Measurements from ENCODE around the gene TOGARAM2.

The TOGARAM2 gene

DNA sequence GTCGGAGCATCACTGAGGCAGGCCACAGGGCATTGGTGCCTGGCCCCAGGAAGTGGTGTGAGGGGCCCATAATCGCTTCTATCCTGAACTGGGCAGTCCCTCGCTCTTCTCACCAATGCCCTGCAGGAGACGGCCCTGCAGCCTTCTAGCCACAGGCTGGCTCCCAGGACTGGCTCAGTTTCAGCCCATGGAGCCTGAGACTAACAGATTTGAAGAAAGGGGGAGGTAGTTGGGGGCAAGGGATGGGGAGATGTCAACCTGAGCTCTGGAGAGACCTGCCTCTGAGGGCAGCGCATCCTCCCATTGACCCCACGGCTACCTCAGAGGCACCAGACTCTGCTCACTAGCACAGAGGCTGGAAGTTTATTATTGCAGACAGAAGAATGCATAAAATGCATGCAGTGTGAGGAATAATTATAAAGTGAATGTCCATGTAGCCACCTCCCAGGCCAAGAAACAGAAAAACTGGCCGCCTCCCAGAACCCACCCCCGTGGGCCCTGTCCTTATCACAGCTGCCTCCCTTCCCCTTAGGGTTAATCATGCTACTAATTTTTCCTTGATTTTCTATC lies 1.4 kb downstream of the TOGARAM2 start:
- ChIA-PET POLR2A (no interaction called here), CTCF (no interaction called here)
- no peak for TF ChIP-seq HDGF (IDR thresholded peaks at IDR 0.05; ENCODE audit: borderline replicate concordance)
- no peak for DNase-seq (ENCODE audit: extremely low spot score)

DNA sequence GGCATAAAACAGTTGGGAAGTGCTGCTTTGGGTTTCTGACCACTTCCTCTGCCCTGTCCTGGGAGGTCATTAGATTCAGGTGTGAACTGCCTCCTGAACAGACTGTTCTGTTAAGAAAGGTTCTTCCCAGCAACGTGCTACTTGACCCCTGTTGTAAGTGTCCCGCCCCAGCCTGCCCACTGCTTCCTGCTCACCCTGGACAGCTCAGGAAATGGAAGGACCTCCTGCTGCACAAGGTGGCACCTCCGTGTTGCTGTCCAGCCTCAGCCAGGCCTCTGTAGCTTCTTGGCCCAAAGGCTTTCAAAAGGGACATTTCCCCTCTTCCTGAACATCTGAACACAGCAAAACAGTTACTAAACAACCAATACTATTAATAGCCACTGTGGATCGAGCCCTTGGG lies 5.3 kb downstream of the TOGARAM2 start:
- ChIA-PET POLR2A (no interaction called here), CTCF (interaction anchor here (0.6 kb wide), 2 partner anchors 21 to 57 kb away, joined by 3 read pairs; no protein-coding TSS in a partner anchor)
- DNase-seq (ENCODE audit: extremely low spot score) = no peak
- no peak for TF ChIP-seq LEF1 (IDR thresholded peaks at IDR 0.05; ENCODE audit: borderline replicate concordance)
- no peak for TF ChIP-seq ELF4 (IDR thresholded peaks at IDR 0.05)
- no peak for TF ChIP-seq FOXA1 (IDR thresholded peaks at IDR 0.05)
- no peak for TF ChIP-seq SUZ12 (IDR thresholded peaks at IDR 0.05)
- no peak for TF ChIP-seq HDGF (IDR thresholded peaks at IDR 0.05; ENCODE audit: borderline replicate concordance)

DNA sequence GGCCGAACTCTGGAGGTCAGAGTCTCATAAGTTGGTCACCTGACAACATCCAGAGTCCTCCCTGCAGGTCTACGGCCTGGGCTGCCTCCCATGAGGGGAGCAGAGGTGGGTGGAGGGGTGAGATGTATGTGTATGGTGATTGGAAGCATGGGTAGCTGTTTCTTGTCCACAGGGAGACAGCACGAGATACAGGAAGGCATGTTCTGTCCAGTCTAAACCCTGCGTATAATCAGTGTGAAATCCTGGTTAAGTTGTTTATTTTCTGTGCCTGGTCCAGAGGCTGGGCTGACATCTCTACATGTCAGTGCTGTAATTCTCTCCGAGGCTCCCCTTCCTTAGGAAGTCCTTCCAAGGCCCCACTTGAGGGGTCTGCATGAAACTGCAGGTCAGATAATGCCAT lies 8.9 kb downstream of the TOGARAM2 start:
- no peak for DNase-seq (ENCODE audit: extremely low spot score)
- TF ChIP-seq ZNF384 (IDR thresholded peaks at IDR 0.05) (no peak), FOXM1 (IDR thresholded peaks at IDR 0.05; ENCODE audit: borderline replicate concordance) (no peak), ELF4 (IDR thresholded peaks at IDR 0.05) (no peak)
- CTCF ChIA-PET = no interaction called here
- POLR2A ChIA-PET = no interaction called here

GRCh38 chr2:28990445-28990844 lies 9.3 kb downstream of the TOGARAM2 start:
- TF ChIP-seq BHLHE40 (IDR thresholded peaks at IDR 0.05; ENCODE audit: borderline replicate concordance) (no peak), ZNF384 (IDR thresholded peaks at IDR 0.05) (no peak), TARDBP (IDR thresholded peaks at IDR 0.05) (no peak), ELF4 (IDR thresholded peaks at IDR 0.05) (no peak), HDGF (IDR thresholded peaks at IDR 0.05; ENCODE audit: borderline replicate concordance) (no peak), LEF1 (IDR thresholded peaks at IDR 0.05; ENCODE audit: borderline replicate concordance) (no peak), L3MBTL2 (conservative IDR thresholded peaks at IDR 0.05) (no peak), PKNOX1 (IDR thresholded peaks at IDR 0.05) (no peak)
- ChIA-PET CTCF (no interaction called here), POLR2A (no interaction called here)
- no peak for DNase-seq (ENCODE audit: extremely low spot score)

DNA sequence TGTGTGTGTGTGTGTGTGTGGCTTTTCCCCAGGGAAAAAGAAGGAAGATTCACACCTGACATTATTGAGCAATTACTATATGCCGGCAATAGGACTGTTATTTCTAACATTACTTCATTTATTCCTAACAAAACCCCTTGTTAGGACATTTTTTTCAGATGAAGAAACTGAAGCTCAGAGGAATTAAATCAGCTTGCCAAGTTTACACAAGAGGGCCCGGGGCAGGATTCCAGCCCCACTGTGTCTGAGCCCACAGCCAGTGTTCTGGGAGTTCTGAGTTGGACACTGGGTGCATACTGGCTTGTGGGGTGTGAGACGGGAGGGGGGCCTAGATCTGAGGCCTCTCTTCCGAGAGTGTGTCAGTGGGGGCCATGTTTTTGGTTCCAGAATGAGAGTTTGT lies 9.9 kb downstream of the TOGARAM2 start:
- ChIA-PET CTCF (no interaction called here), POLR2A (no interaction called here)
- no peak for DNase-seq (ENCODE audit: extremely low spot score)
- TF ChIP-seq FOXK2 (IDR thresholded peaks at IDR 0.05) (no peak), PKNOX1 (IDR thresholded peaks at IDR 0.05) (no peak), L3MBTL2 (conservative IDR thresholded peaks at IDR 0.05) (no peak), ELF4 (IDR thresholded peaks at IDR 0.05) (no peak)

GRCh38 chr2:28991460-28991859 lies 10.4 kb downstream of the TOGARAM2 start:
- no peak for DNase-seq (ENCODE audit: extremely low spot score)
- POLR2A ChIA-PET = no interaction called here
- no peak for TF ChIP-seq FOXK2 (IDR thresholded peaks at IDR 0.05)
- no peak for TF ChIP-seq SP1 (IDR thresholded peaks at IDR 0.05)
- TF ChIP-seq BHLHE40 (IDR thresholded peaks at IDR 0.05; ENCODE audit: borderline replicate concordance) = no peak
- TF ChIP-seq FOXM1 (IDR thresholded peaks at IDR 0.05; ENCODE audit: borderline replicate concordance) = no peak
- TF ChIP-seq HDGF (IDR thresholded peaks at IDR 0.05; ENCODE audit: borderline replicate concordance) = no peak
- TF ChIP-seq FOXA1 (IDR thresholded peaks at IDR 0.05) = no peak
- TF ChIP-seq NFRKB (IDR thresholded peaks at IDR 0.05) = no peak
- TF ChIP-seq CTBP1 (IDR thresholded peaks at IDR 0.05; ENCODE audit: borderline replicate concordance) = no peak
- no peak for TF ChIP-seq PKNOX1 (IDR thresholded peaks at IDR 0.05)
- TF ChIP-seq TARDBP (IDR thresholded peaks at IDR 0.05) = no peak
- CTCF ChIA-PET = no interaction called here

DNA sequence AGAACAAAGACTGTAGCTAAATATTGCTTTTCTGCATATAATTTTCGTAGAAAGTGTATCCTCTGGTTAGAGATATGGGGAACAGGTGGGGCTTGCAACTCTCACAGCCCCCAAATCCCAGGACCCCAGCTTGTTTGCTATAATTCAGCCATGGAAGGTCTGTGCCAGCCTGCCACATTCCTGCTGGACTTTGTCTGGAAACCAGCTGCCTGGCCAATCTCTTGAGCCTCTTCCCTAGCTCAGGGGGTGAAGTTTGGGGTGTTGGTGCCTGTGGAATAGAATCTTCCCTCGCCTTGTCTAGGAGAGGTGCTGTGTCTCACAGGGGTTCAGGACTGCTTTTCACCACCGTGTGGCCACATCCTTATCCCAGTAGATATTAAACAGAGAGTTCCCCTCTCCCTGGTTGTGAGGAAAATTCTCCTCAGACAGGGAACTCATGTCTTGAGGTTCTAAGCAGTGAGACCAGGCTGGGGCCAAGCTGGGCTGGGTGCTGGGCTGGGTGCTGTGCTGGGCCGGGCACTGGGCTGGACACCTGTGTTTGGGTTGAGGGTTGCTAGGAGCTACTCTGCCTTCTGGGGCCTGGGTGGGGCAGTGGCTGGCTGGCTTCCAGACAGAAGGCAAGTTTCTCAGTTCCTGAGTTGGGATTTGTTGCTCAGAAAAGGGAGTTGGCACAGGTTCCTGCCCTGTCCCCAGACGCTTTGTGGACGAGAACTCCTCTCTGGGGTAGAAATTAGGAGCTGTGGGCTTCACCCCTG lies 12.3 kb downstream of the TOGARAM2 start:
- TF ChIP-seq PKNOX1 (IDR thresholded peaks at IDR 0.05) (no peak), L3MBTL2 (conservative IDR thresholded peaks at IDR 0.05) (no peak), NFRKB (IDR thresholded peaks at IDR 0.05) (no peak), BHLHE40 (IDR thresholded peaks at IDR 0.05; ENCODE audit: borderline replicate concordance) (no peak), ZNF384 (IDR thresholded peaks at IDR 0.05) (no peak), SP1 (IDR thresholded peaks at IDR 0.05) (no peak), TARDBP (IDR thresholded peaks at IDR 0.05) (no peak), FOXK2 (IDR thresholded peaks at IDR 0.05) (no peak), ARNT (IDR thresholded peaks at IDR 0.05) (no peak), HDGF (IDR thresholded peaks at IDR 0.05; ENCODE audit: borderline replicate concordance) (no peak), LEF1 (IDR thresholded peaks at IDR 0.05; ENCODE audit: borderline replicate concordance) (no peak), ELF4 (IDR thresholded peaks at IDR 0.05) (no peak), FOXM1 (IDR thresholded peaks at IDR 0.05; ENCODE audit: borderline replicate concordance) (no peak), CTBP1 (IDR thresholded peaks at IDR 0.05; ENCODE audit: borderline replicate concordance) (no peak)
- CTCF ChIA-PET = interaction anchor here (0.6 kb wide), 1 partner anchor 322 kb away, joined by 3 read pairs; no protein-coding TSS in a partner anchor
- POLR2A ChIA-PET = no interaction called here
- no peak for DNase-seq (ENCODE audit: extremely low spot score)

All from HEK293T (cell line).